HG02884 (cell line): ENCODE data around the gene SLC15A1.

Experiments used
- ATAC-seq: cut with Tn5 transposase; IDR thresholded peaks from one replicate; pipeline ENCODE4 v1.9.1; 2021; ENCODE audit warnings: mild to moderate bottlenecking, moderate library complexity; ENCODE audit not compliant: unreplicated experiment

SLC15A1 gene

DNA sequence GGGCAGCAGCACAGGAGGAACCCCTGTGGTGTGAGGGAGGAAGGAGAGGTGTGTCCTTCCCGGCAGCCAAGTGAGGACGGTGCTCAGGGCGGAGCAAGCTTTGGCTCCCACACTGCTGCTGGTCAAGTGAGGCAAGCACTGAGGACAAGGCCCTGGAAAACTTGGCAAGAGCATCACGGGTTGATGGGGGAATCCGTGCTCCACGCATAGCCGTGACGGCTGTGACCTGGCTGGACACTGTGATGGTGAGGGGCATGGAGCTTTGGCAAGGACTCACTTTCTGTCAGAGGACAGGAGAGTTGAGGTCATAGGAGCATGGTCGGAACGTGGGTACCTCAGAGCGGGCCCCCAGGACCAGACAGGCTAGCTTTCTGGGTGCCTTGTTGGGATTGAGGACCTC, 29.0 kb upstream of the SLC15A1 start:
- no peak for ATAC-seq

DNA sequence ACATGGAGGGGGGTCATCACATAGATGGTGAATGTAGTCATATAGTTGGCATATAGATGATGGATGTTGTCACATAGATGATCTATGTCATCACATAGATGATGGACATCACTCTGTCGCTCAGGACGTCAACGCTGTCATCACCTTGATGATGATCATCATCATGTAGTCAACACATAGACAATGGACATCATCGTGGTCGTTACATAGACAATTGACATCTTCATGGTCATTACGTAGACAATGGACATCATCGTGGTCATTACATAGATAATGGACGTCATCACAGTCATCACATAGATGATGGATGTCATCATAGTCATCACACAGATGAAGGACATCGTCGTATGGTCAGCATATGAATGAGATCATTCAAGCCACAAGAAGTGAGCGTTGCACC, 28.6 kb upstream of the SLC15A1 start:
- no peak for ATAC-seq

- no peak for ATAC-seq
Observed at GRCh38 chr13:98780451-98780850, 28.0 kb upstream of the SLC15A1 start.

- no peak for ATAC-seq
Observed at GRCh38 chr13:98779695-98780094, 27.2 kb upstream of the SLC15A1 start.

DNA sequence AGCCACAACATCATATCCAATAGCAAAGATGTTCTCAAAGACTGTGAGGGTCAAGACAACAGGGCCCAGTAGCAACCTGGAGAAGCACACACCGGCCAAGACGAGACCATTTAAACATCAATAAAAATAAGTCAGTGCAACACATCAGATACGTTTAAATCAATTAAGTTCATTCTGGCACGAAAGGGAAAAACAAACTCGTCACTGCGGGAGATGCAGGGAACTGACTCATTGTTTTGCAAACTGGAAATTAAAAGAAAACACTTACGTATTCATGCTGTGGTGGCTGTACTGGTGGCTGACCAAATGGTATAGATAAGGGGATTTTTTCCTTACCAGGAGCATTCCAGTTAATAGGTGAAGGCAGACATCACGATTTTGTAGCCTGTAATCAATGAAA, 26.3 kb upstream of the SLC15A1 start:
- ATAC-seq, result no peak

DNA sequence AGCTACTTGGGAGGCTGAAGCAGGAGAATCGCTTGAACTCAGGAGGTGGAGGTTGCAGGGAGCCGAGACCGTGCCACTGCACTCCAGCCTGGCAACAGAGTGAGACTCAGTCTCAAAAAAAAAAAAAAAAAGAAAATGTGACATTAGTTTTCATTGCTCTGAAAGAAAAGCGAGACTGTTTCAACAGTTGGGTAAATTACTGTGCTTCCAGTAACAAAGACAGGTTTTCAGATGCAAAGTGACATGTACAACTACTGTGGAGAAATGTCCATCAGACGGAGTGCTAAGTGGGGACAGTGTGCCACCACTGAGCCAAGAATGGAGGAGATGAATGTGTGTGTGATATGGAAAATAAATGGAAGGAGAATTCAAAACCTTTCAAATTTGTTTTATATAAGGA, 24.2 kb upstream of the SLC15A1 start:
- no peak for ATAC-seq

GRCh38 chr13:98775844-98776598, 23.5 kb upstream of the SLC15A1 start:
- no peak for ATAC-seq

GRCh38 chr13:98775386-98775785, 22.9 kb upstream of the SLC15A1 start:
- no peak for ATAC-seq

- ATAC-seq, result no peak
Observed at GRCh38 chr13:98774776-98775175, 22.3 kb upstream of the SLC15A1 start.

GRCh38 chr13:98773921-98774320, 21.4 kb upstream of the SLC15A1 start:
- no peak for ATAC-seq

GRCh38 chr13:98772794-98773452, 20.5 kb upstream of the SLC15A1 start:
- no peak for ATAC-seq

DNA sequence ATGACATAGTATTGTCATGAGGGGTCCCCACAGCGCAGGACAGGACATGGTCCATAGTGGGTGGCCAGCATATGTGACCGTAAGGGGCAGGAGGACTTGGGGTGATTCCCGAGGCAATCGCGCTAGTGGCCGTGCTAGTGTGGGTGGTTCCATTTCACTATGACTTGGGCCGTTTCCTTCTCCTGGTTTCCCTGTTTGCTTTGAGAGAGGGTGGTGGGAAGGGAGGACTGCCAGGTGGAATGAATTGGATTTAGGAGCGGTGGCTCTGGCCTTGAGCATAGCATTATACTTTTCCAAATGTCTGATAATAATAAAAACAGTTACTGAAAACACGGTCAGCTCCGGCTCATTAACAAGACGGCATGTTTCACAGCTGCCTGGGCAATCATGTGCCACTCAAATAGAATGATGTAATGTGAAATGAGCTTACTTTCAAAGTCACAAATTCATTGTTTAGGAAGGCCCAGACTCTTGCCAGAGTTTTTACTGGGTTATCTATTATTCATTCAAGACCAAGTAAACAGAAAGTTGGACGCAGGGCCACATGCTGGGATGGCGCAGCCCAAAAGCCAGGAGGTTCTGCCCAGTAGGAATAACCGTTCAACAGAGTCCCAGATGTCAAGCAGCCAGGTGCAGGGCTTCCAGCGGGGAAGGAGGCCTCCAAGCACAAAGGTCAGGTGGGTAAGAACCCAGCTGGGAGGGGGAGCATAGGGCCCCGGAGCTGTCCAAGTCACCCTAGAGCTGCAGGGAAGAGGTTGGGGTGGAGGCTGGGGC, 19.6 kb upstream of the SLC15A1 start:
- ATAC-seq, result no peak

GRCh38 chr13:98769736-98770135, 17.3 kb upstream of the SLC15A1 start:
- ATAC-seq, result no peak

DNA sequence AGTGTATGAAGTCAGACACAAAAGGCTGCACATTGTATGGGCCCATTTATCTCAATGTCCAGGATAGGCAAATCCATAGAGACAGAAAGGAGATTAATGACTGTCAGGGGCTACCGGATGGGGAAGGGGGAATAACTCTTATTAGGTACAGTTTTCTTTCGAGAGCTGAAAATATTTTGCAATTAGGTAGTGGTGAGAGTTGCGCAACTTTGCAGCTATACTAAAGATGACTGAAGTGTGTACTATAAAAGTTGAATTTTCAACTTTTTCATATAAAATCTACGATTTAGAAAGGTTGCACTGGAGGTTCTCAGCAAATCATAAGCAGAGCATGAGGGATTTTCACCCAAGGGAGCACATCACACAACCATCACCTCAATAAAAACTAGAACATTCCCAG, 16.1 kb upstream of the SLC15A1 start:
- ATAC-seq, result no peak

GRCh38 chr13:98766697-98767096, 14.2 kb upstream of the SLC15A1 start:
- ATAC-seq, result no peak

GRCh38 chr13:98765996-98766519, 13.6 kb upstream of the SLC15A1 start:
- ATAC-seq, result no peak

DNA sequence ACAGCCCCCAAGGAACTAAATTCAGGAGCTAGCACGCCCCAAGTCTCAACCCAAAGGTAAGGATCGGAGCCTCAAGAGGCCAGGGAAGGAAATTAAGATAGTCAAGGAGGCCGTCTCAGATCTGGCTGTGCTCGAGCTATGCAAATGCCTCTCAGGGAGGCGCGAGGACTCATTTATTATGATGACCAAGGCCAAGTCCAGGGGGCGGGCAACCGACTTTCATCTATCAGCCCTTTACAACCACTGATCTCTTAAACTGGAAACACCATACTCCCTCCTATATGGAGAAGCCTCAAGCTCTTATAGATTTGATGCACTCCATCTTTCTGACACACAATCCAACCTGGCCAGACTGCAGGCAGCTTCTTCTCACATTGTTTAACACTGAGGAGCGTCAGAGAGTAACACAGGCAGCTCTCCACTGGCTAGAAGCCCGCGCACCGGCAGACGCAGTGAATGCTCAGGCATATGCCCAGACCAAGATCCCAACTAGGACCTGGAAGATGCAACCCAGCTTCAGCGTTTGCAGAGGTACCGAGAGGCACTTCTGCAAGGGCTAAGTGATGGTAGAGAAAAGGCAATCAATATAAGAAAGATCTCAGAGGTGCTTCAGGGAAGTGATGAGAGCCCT, 9.6 kb upstream of the SLC15A1 start:
- no peak for ATAC-seq

DNA sequence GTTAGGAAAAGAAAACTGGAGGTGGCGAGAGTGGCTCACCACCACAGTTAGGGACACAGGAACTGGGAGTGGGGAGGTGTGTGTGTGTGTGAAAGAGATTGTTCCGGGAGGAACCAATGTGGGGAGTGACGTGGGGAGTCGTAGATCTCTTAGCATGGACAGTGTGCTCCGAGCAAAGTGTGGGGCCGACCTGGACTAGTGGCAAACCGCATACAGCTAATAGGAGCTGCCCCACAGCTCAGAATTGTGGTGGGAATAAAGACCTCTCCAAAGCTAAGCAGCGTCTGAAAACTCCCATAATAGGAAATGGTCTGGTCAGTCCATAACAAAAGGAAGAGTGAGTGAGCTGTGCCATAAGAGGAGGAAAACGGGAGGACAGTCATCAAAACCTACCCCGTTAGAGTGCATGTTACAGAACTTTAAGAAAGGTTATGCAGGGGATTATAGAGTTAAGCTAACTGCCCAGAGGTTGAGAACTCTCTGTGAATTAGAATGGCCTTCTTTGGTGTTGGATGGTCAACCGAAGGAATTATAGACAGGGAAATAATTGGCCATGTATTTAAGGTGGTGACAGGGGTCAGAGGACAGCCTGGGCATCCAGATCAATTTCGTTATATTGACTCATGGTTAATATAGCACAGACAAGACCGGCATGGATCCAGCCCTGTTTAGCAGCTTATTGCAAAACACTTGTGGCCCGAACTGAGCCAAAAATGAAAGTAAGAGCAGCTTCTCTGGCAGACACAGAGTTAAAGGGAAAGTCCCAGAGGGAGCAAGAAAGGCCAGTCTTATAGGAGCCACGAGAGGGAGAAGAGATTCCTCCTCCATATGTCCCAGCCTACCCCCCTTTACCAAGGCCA, 8.9 kb upstream of the SLC15A1 start:
- no peak for ATAC-seq

GRCh38 chr13:98755729-98756128, 3.3 kb upstream of the SLC15A1 start:
- no peak for ATAC-seq

DNA sequence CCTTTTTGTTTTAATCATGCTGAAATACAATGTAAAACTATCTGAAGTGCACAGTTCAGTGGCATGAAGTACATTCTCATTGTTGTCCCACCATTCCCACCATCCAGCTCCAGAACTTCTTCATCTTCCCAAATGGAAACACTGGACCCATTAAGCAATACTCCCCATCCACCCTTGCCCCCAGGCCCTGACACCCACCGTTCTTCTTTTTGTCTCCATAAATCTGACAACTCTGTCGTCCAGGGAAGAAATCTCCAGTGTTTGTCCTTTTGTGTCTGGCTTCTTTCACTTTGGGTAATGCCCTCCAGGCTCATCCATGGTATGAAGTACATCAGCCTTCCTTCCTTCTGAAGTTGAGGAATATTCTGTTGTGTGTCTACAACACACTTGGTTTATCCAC, 2.6 kb upstream of the SLC15A1 start:
- no peak for ATAC-seq
